IMR-90 (cell line): ENCODE results near the gene EHD4. TPM values are rescaled to one million over a fixed set of nuclear protein-coding genes. Genes with fewer than 3 reads are reported as not detected.

Source experiments
- ATAC-seq: fragments of 200-7000 bp; cut with Tn5 transposase; 2 replicates; pipeline ENCODE4 v1.9.1; 2020; ENCODE audit warnings: low read depth, mild to moderate bottlenecking, moderate library complexity
- BruUV-seq: library from RNA; stranded (reverse); fragments of 400-500 nt; replicated peaks from 2 replicates; lab custom pipeline; 2021; lab: Mats Ljungman, UMichigan
- CTCF ChIA-PET: fragments of 300-600 bp; formaldehyde crosslinking; extraction: SDS; loops from one replicate; lab custom pipeline; 2021; ENCODE audit warnings: antibody characterized with exemption; lab: Yijun Ruan, JAX
- POLR2A ChIA-PET: fragments of 300-600 bp; sonication (Branson Sonifier 250); formaldehyde crosslinking; loops from one replicate; lab custom pipeline; 2022; ENCODE audit warnings: antibody characterized with exemption; ENCODE audit not compliant: unreplicated experiment; lab: Charles Lee
- DNase-seq: peaks from one replicate; pipeline ENCODE4 v3.0.0; 2013
- H2AFZ ChIP-seq: replicated peaks from 2 replicates; pipeline ENCODE3; 2013; ENCODE audit warnings: low read length, mild to moderate bottlenecking; ENCODE audit not compliant: poor library complexity
- H2AK5ac ChIP-seq: 2 replicates; pipeline ENCODE4 v1.6.1; 2013; ENCODE audit warnings: low read depth, low read length, inconsistent platforms
- H2AK9ac ChIP-seq: replicated peaks from 2 replicates; pipeline ENCODE3; 2013; ENCODE audit warnings: mild to moderate bottlenecking, low read depth, low read length, moderate library complexity; ENCODE audit not compliant: poor library complexity
- H2BK120ac ChIP-seq: 2 replicates; pipeline ENCODE4 v1.6.1; 2013; ENCODE audit warnings: low read depth, low read length, inconsistent platforms
- H2BK15ac ChIP-seq: 3 replicates; pipeline ENCODE4 v1.6.1; 2013; ENCODE audit warnings: low read depth, low read length, inconsistent platforms
- H2BK20ac ChIP-seq: 2 replicates; pipeline ENCODE4 v1.6.1; 2013; ENCODE audit warnings: low read depth, mild to moderate bottlenecking, inconsistent platforms, low read length, moderate library complexity
- H2BK5ac ChIP-seq: 2 replicates; pipeline ENCODE4 v1.6.1; 2013; ENCODE audit warnings: mild to moderate bottlenecking, low read depth, low read length, inconsistent platforms; ENCODE audit not compliant: poor library complexity, severe bottlenecking
- H3K14ac ChIP-seq: replicated peaks from 2 replicates; pipeline ENCODE4 v1.6.1; 2013; ENCODE audit warnings: low read depth, low read length, inconsistent platforms
- H3K18ac ChIP-seq: 2 replicates; pipeline ENCODE4 v1.6.1; 2013; ENCODE audit warnings: low read depth, low read length, control low read depth
- H3K23ac ChIP-seq: 2 replicates; pipeline ENCODE4 v1.6.1; 2013; ENCODE audit warnings: low read depth, low read length, inconsistent platforms
- H3K27ac ChIP-seq: 2 replicates; pipeline ENCODE4 v1.5.1; 2013; ENCODE audit warnings: mild to moderate bottlenecking, control low read depth, low read length; ENCODE audit not compliant: insufficient read depth
- H3K27me3 ChIP-seq: 2 replicates; pipeline ENCODE4 v1.6.1; 2013; ENCODE audit warnings: low read length; ENCODE audit not compliant: control insufficient read depth, insufficient read depth
- H3K36me3 ChIP-seq: 2 replicates; pipeline ENCODE4 v1.6.1; 2013; ENCODE audit warnings: low read length, mixed read lengths; ENCODE audit not compliant: control insufficient read depth, insufficient read depth
- H3K4ac ChIP-seq: 2 replicates; pipeline ENCODE4 v1.6.1; 2013; ENCODE audit warnings: low read depth, low read length, inconsistent platforms
- H3K4me1 ChIP-seq: 2 replicates; pipeline ENCODE4 v1.6.1; 2013; ENCODE audit warnings: low read length, mixed read lengths; ENCODE audit not compliant: control insufficient read depth, insufficient read depth
- H3K4me2 ChIP-seq: 2 replicates; pipeline ENCODE4 v1.6.1; 2013; ENCODE audit warnings: low read depth, mild to moderate bottlenecking, control low read depth, low read length, moderate library complexity
- H3K4me3 ChIP-seq: 2 replicates; pipeline ENCODE4 v1.5.1; 2013; ENCODE audit warnings: low read depth, mild to moderate bottlenecking, control low read depth, low read length, moderate library complexity; ENCODE audit not compliant: insufficient read depth
- H3K56ac ChIP-seq: 2 replicates; pipeline ENCODE4 v1.6.1; 2013; ENCODE audit warnings: low read length, inconsistent platforms; ENCODE audit not compliant: insufficient read depth; ENCODE audit errors: extremely low read depth
- H3K79me1 ChIP-seq, 2 experiments: 2 replicates each; pipeline ENCODE4 v1.6.1; 2013; ENCODE audit warnings: low read length in 2 of 2, inconsistent platforms in 1 of 2, low read depth in 1 of 2
- H3K9ac ChIP-seq: 2 replicates; pipeline ENCODE4 v1.6.1; 2013; ENCODE audit warnings: low read depth, low read length, control low read depth
- H3K9me1 ChIP-seq: 2 replicates; pipeline ENCODE4 v1.6.1; 2013; ENCODE audit warnings: low read length, inconsistent platforms; ENCODE audit not compliant: insufficient read depth
- H3K9me3 ChIP-seq: 2 replicates; pipeline ENCODE4 v1.6.1; 2013; ENCODE audit warnings: low read length; ENCODE audit not compliant: control insufficient read depth, insufficient read depth
- H4K20me1 ChIP-seq: 2 replicates; pipeline ENCODE4 v1.6.1; 2013; ENCODE audit warnings: low read length, inconsistent platforms; ENCODE audit not compliant: insufficient read depth
- H4K5ac ChIP-seq: 2 replicates; pipeline ENCODE4 v1.6.1; 2013; ENCODE audit warnings: mild to moderate bottlenecking, low read depth, low read length, control low read depth
- H4K8ac ChIP-seq, 2 experiments: 2 replicates each; pipeline ENCODE4 v1.6.1; 2013; ENCODE audit warnings: low read depth in 2 of 2, low read length in 2 of 2, control low read depth in 1 of 2, inconsistent platforms in 1 of 2
- H4K91ac ChIP-seq: 2 replicates; pipeline ENCODE4 v1.6.1; 2013; ENCODE audit warnings: low read depth, low read length, inconsistent platforms; ENCODE audit not compliant: insufficient read depth
- BHLHE40 ChIP-seq: fragments of 150-350 bp; IDR thresholded peaks from 2 replicates; pipeline ENCODE4 v1.6.1; 2016; ENCODE audit warnings: mild to moderate bottlenecking, low read depth, low read length
- CEBPB ChIP-seq: IDR thresholded peaks from 2 replicates; pipeline ENCODE4 v1.6.1; 2012; ENCODE audit warnings: low read depth, low read length, improper control_type of control experiment
- CHD1 ChIP-seq: IDR thresholded peaks from 2 replicates; pipeline ENCODE4 v1.6.1; 2012; ENCODE audit warnings: low read depth, low read length, improper control_type of control experiment
- FOS ChIP-seq: fragments of 150-350 bp; IDR thresholded peaks from 2 replicates; pipeline ENCODE4 v1.6.1; 2016; ENCODE audit warnings: low read depth, low read length
- MAFK ChIP-seq: IDR thresholded peaks from 2 replicates; pipeline ENCODE4 v1.6.1; 2012; ENCODE audit warnings: low read depth, low read length, improper control_type of control experiment
- MXI1 ChIP-seq: IDR thresholded peaks from 2 replicates; pipeline ENCODE4 v1.6.1; 2012; ENCODE audit warnings: low read depth, mild to moderate bottlenecking, low read length, moderate library complexity, borderline replicate concordance
- NFE2L2 ChIP-seq: fragments of 150-350 bp; IDR thresholded peaks from 2 replicates; pipeline ENCODE4 v1.6.1; 2016; ENCODE audit warnings: low read depth, mild to moderate bottlenecking, low read length
- POLR2A ChIP-seq: IDR thresholded peaks from 2 replicates; pipeline ENCODE4 v1.6.1; 2012; ENCODE audit warnings: mild to moderate bottlenecking, low read depth, low read length
- RAD21 ChIP-seq: IDR thresholded peaks from 2 replicates; pipeline ENCODE4 v1.6.1; 2012; ENCODE audit warnings: low read length, improper control_type of control experiment
- RCOR1 ChIP-seq: IDR thresholded peaks from 2 replicates; pipeline ENCODE4 v1.6.1; 2012; ENCODE audit warnings: mild to moderate bottlenecking, low read length, improper control_type of control experiment; ENCODE audit not compliant: insufficient replicate concordance
- RFX5 ChIP-seq: IDR thresholded peaks from 2 replicates; pipeline ENCODE4 v1.8.0; 2012; ENCODE audit warnings: low read depth, mild to moderate bottlenecking, low read length, moderate library complexity
- SMC3 ChIP-seq: fragments of 150-350 bp; IDR thresholded peaks from 2 replicates; pipeline ENCODE4 v1.6.1; 2016; ENCODE audit warnings: low read depth, mild to moderate bottlenecking, antibody characterized with exemption, low read length, moderate library complexity
- WGBS, 2 experiments: methylation state at CpG; one replicate each; pipeline versions ENCODE4 v1.1.5 to v1.1.7; 2013; ENCODE audit warnings: missing lambda C conversion rate in 2 of 2; ENCODE audit not compliant: insufficient read length in 1 of 2; ENCODE audit errors: extremely low coverage in 2 of 2; 5-methylcytosine and 5-hydroxymethylcytosine counted together
- dilution Hi-C: fragments of 300-500 bp; cut with HindIII; formaldehyde crosslinking; loops from one replicate; pipeline ENCODE4 v1.14.3; 2018; ENCODE audit warnings: low sequenced_read_pairs; ENCODE audit not compliant: unreplicated experiment
- in situ Hi-C: fragments of 300-500 bp; cut with MboI; formaldehyde crosslinking; loops from 3 replicates; pipeline ENCODE4 v1.14.3; 2019; ENCODE audit warnings: low sequenced_read_pairs, inconsistent platforms, mixed read lengths
- intact Hi-C: fragments of 100-400 bp; cut with micrococcal nuclease; formaldehyde crosslinking; loops from 2 replicates; pipeline ENCODE4 v1.10.0; 2022
- polyA plus RNA-seq, 3 experiments: library from polyadenylated mRNA; depleted of rRNA; stranded (reverse); fragments of >200 nt; gene quantifications; 2 replicates each; pipeline ENCODE4 v1.2.3, GENCODE V29; 2012; ENCODE audit warnings: low replicate concordance in 1 of 3
- total RNA-seq: library from RNA; depleted of rRNA; stranded (reverse); fragments of >200 nt; gene quantifications from 2 replicates; pipeline ENCODE4 v1.2.3, GENCODE V29; 2012
- TF ChIP-seq, protein P1 (sequence below): conservative IDR thresholded peaks from 2 replicates; pipeline ENCODE4 v1.5.1; 2012; ENCODE audit warnings: mild to moderate bottlenecking, low read depth, low read length, improper control_type of control experiment
- TF ChIP-seq, protein P2 (sequence below): fragments of 150-350 bp; IDR thresholded peaks from 2 replicates; pipeline ENCODE4 v1.6.1; 2017; ENCODE audit warnings: mild to moderate bottlenecking, antibody characterized with exemption, low read length, low read depth
- TF ChIP-seq, protein P3 (sequence below): fragments of 150-350 bp; IDR thresholded peaks from 2 replicates; pipeline ENCODE4 v1.6.1; 2016; ENCODE audit warnings: low read depth, mild to moderate bottlenecking, low read length, moderate library complexity, borderline replicate concordance

Gene EHD4
- total and polyA plus RNA-seq, 2 of the 4 experiments (the other 2 are of a cell fraction) = 21.0 to 29.0 TPM

DNA sequence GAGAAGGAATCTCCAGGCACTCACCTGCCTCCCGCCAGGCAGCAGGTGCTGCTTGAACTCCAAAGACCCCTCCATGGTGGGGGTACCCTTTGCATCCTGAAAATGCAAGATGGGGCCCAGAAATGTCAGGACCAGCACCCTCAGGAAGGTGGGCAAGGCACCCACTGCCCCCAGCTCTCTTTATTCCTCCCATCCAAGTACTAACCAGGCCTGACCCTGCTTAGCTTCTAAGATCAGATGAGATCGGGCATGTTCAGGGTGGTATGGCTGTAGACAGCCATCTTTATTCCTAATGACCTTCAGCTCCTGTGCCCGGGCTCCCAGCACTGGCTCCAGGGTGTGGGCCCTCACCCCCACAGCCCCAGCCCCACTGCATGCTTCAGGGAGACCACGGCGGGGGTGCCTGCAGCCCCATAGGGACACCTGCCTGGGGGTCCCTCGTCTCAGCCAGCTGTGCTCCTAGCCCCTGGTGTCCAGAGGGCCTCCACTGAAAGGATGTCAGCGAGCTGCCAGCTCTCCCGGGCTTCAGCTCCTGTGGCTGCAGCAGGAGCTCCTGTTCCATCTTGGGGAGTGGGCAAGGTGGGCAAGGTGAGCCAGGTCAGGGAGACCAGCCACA, 120.5 kb downstream of the EHD4 start:
- Histone ChIP-seq H3K4me2 (no peak overlapping the region), H4K5ac (no peak overlapping the region), H3K18ac (no peak overlapping the region), H4K91ac (no peak overlapping the region), H3K27me3 (peaks cover 22% of the 10 kb centered on the region; the same call in 1 of the 2 replicates), H3K9me3 (no peaks in the 10 kb centered on the region), H2BK20ac (no peak overlapping the region), H4K20me1 (no peaks in the 10 kb centered on the region), H3K23ac (no peak overlapping the region), H2BK5ac (no peak overlapping the region), H3K79me1 (no peaks in the 10 kb centered on the region), H3K9me1 (no peaks in the 10 kb centered on the region), H2BK120ac (no peak overlapping the region), H3K4me1 (no peaks in the 10 kb centered on the region; the same call in 1 of the 2 replicates), H3K56ac (no peak overlapping the region), H3K4me3 (no peak overlapping the region), H2AK9ac (no peak overlapping the region), H3K27ac (no peak overlapping the region), H4K8ac (no peak overlapping the region), H2AK5ac (no peak overlapping the region), H2BK15ac (no peak overlapping the region), H3K36me3 (peaks cover 9% of the 10 kb centered on the region), H3K4ac (no peak overlapping the region), H2AFZ (no peak overlapping the region), H3K9ac (no peak overlapping the region), H3K14ac (no peak overlapping the region)
- intact Hi-C loops (no loop called here), dilution Hi-C loops (no loop called here), in situ Hi-C loops (no loop called here)
- BruUV-seq = no TSS peak
- ChIA-PET POLR2A (no interaction called here), CTCF (no interaction called here)
- no peak for ATAC-seq
- no CpG with 5 or more reads among the region's 8 CpGs for WGBS, 2 experiments
- no peak for DNase-seq
- TF ChIP-seq, protein P1, sequence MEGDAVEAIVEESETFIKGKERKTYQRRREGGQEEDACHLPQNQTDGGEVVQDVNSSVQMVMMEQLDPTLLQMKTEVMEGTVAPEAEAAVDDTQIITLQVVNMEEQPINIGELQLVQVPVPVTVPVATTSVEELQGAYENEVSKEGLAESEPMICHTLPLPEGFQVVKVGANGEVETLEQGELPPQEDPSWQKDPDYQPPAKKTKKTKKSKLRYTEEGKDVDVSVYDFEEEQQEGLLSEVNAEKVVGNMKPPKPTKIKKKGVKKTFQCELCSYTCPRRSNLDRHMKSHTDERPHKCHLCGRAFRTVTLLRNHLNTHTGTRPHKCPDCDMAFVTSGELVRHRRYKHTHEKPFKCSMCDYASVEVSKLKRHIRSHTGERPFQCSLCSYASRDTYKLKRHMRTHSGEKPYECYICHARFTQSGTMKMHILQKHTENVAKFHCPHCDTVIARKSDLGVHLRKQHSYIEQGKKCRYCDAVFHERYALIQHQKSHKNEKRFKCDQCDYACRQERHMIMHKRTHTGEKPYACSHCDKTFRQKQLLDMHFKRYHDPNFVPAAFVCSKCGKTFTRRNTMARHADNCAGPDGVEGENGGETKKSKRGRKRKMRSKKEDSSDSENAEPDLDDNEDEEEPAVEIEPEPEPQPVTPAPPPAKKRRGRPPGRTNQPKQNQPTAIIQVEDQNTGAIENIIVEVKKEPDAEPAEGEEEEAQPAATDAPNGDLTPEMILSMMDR = no peak
- TF ChIP-seq BHLHE40 (no peak), RAD21 (no peak), RFX5 (no peak), MXI1 (no peak), SMC3 (no peak), NFE2L2 (no peak), MAFK (no peak), CEBPB (no peak), RCOR1 (no peak), POLR2A (no peak), CHD1 (no peak), FOS (no peak)
- TF ChIP-seq, protein P2, sequence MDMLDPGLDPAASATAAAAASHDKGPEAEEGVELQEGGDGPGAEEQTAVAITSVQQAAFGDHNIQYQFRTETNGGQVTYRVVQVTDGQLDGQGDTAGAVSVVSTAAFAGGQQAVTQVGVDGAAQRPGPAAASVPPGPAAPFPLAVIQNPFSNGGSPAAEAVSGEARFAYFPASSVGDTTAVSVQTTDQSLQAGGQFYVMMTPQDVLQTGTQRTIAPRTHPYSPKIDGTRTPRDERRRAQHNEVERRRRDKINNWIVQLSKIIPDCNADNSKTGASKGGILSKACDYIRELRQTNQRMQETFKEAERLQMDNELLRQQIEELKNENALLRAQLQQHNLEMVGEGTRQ = no peak
- TF ChIP-seq, protein P3, sequence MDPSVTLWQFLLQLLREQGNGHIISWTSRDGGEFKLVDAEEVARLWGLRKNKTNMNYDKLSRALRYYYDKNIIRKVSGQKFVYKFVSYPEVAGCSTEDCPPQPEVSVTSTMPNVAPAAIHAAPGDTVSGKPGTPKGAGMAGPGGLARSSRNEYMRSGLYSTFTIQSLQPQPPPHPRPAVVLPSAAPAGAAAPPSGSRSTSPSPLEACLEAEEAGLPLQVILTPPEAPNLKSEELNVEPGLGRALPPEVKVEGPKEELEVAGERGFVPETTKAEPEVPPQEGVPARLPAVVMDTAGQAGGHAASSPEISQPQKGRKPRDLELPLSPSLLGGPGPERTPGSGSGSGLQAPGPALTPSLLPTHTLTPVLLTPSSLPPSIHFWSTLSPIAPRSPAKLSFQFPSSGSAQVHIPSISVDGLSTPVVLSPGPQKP = no peak
